GM19468 (cell line): Measurements from ENCODE around the gene TTC31.
"Not testable (repeated sequence)": the region's sequence is repeated elsewhere in the genome, so short reads cannot be mapped to it uniquely, and the experiment has no call there.

Experiments used
- ATAC-seq: cut with Tn5 transposase; IDR thresholded peaks from one replicate; pipeline ENCODE4 v1.9.1; 2021; ENCODE audit warnings: mild to moderate bottlenecking, moderate library complexity, moderate number of reproducible peaks; ENCODE audit not compliant: unreplicated experiment; ENCODE audit errors: extremely low read depth

Gene TTC31

GRCh38 chr2:74454654-74455511 lies 28.0 kb upstream of the TTC31 start, which contains the start of gene INO80B:
TSS of gene INO80B (plus strand) at chr2:74455087. CDS start at chr2:74455117, 30 bp downstream.
- ATAC-seq: peak; percentile 29

GRCh38 chr2:74457129-74457548 lies 25.7 kb upstream of the TTC31 start:
- no peak for ATAC-seq

- ATAC-seq: no peak
Measured at GRCh38 chr2:74457549-74458131, 25.2 kb upstream of the TTC31 start.

GRCh38 chr2:74458132-74458937 lies 24.5 kb upstream of the TTC31 start, which contains the start of gene WBP1:
TSS of gene WBP1 (plus strand) at chr2:74458438. CDS start at chr2:74458603, 165 bp downstream.
- peak; percentile 81 for ATAC-seq

- no peak for ATAC-seq
Measured at GRCh38 chr2:74458938-74459363, 23.9 kb upstream of the TTC31 start.

GRCh38 chr2:74459503-74460118 lies 23.3 kb upstream of the TTC31 start:
- not testable (repeated sequence) for ATAC-seq

GRCh38 chr2:74460187-74460586 lies 22.7 kb upstream of the TTC31 start:
- ATAC-seq: not testable (repeated sequence)

- no peak for ATAC-seq
Measured at GRCh38 chr2:74461187-74462053, 21.5 kb upstream of the TTC31 start.

GRCh38 chr2:74462054-74462785 lies 20.7 kb upstream of the TTC31 start:
- no peak for ATAC-seq

- no peak for ATAC-seq
Measured at GRCh38 chr2:74462786-74463105, 20.1 kb upstream of the TTC31 start.

- ATAC-seq: no peak
Measured at GRCh38 chr2:74464406-74464805, 18.5 kb upstream of the TTC31 start.

GRCh38 chr2:74470742-74471141 lies 12.1 kb upstream of the TTC31 start:
- not testable (repeated sequence) for ATAC-seq

- ATAC-seq: no peak
Measured at GRCh38 chr2:74471332-74472065, 11.4 kb upstream of the TTC31 start.

GRCh38 chr2:74472086-74472944 lies 10.6 kb upstream of the TTC31 start, which contains the start of gene MRPL53:
TSS of gene MRPL53 (minus strand) at chr2:74472680. CDS start at chr2:74472660, 20 bp downstream.
- peak; percentile 82 for ATAC-seq

GRCh38 chr2:74472945-74473258 lies 10.0 kb upstream of the TTC31 start:
- no peak for ATAC-seq

GRCh38 chr2:74474481-74474880 lies 8.4 kb upstream of the TTC31 start:
- ATAC-seq: no peak

GRCh38 chr2:74474899-74475298 lies 8.0 kb upstream of the TTC31 start:
- ATAC-seq: no peak
